ENCODE results near the gene ALK. TPM values are rescaled to one million over a fixed set of nuclear protein-coding genes. Genes with fewer than 3 reads are reported as not detected.

Gene ALK
- polyA plus RNA-seq, 1 of the 3 experiments (the other 2 are of a cell fraction) = 0.30 TPM

- Histone ChIP-seq H3K9me3 (no peaks in the 10 kb centered on the region), H3K4me2 (no peak overlapping the region), H2AFZ (ENCODE audit: low read depth) (no peak overlapping the region), H3K9me2 (no peaks in the 10 kb centered on the region), H3K36me3 (replicated peaks in 1 of 2; ENCODE audit: control insufficient read depth in 1 of 2, insufficient read depth in 2 of 2, low read length in 1 of 2) (no peaks in the 10 kb centered on the region), H4K20me1 (ENCODE audit: insufficient read depth) (no peaks in the 10 kb centered on the region), H3F3A (replicated peaks; ENCODE audit: insufficient read depth) (no peaks in the 10 kb centered on the region), H3K4me3 (ENCODE audit: low read depth in 2 of 2, low read length in 1 of 2) (no peak overlapping the region), H3K4me1 (ENCODE audit: control insufficient read depth in 1 of 2, insufficient read depth in 2 of 2, low read depth in 1 of 2, low read length in 1 of 2) (peaks cover 0 to 49% of the 10 kb centered on the region in 2 experiments; a peak in 1 of 4 replicates), H3K79me2 (ENCODE audit: insufficient read depth) (no peaks in the 10 kb centered on the region), H3K27me3 (ENCODE audit: insufficient read depth) (no peaks in the 10 kb centered on the region), H3K27ac (ENCODE audit: low read depth in 2 of 2, low read length in 1 of 2) (0 out of 4 replicates have a peak overlapping the region, but pooled peaks of 1 of the 2 experiments have one; percentile 26), H3K9ac (no peak overlapping the region)
- 50% methylated on average over 1 of the region's 1 CpG for WGBS (ENCODE audit: low lambda C conversion rate)
- TF ChIP-seq USF1 (IDR thresholded peaks at IDR 0.05; ENCODE audit: borderline replicate concordance, low read depth) (no peak), TEAD4 (IDR thresholded peaks at IDR 0.05; ENCODE audit: borderline replicate concordance, insufficient read depth) (no peak), SMC3 (IDR thresholded peaks at IDR 0.05; ENCODE audit: low read depth, low read length) (no peak), FOSL2 (IDR thresholded peaks at IDR 0.05; ENCODE audit: borderline replicate concordance, low read depth) (no peak), IRF3 (IDR thresholded peaks at IDR 0.05; ENCODE audit: low read depth, low read length) (no peak), ELF1 (IDR thresholded peaks at IDR 0.05) (no peak), MEF2A (IDR thresholded peaks at IDR 0.05; ENCODE audit: borderline replicate concordance, low read depth) (no peak), NFIC (IDR thresholded peaks at IDR 0.05; ENCODE audit: borderline replicate concordance) (no peak), EP300 (IDR thresholded peaks at IDR 0.05; ENCODE audit: borderline replicate concordance in 1 of 2, low read depth in 1 of 2, low read length in 1 of 2) (no peak), CHD2 (IDR thresholded peaks at IDR 0.05; ENCODE audit: low read length, partially characterized antibody) (no peak), FOXJ3 (CRISPR knock-in tag; IDR thresholded peaks at IDR 0.05) (no peak), EZH2phosphoT487 (IDR thresholded peaks at IDR 0.05; ENCODE audit: borderline replicate concordance, low read depth) (no peak), NRF1 (IDR thresholded peaks at IDR 0.05; ENCODE audit: low read depth, low read length) (no peak), GABPA (IDR thresholded peaks at IDR 0.05; ENCODE audit: low read depth) (no peak)
- TF ChIP-seq, protein P1, sequence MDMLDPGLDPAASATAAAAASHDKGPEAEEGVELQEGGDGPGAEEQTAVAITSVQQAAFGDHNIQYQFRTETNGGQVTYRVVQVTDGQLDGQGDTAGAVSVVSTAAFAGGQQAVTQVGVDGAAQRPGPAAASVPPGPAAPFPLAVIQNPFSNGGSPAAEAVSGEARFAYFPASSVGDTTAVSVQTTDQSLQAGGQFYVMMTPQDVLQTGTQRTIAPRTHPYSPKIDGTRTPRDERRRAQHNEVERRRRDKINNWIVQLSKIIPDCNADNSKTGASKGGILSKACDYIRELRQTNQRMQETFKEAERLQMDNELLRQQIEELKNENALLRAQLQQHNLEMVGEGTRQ (IDR thresholded peaks at IDR 0.05; ENCODE audit: borderline replicate concordance, low read depth, low read length) = no peak
- TF ChIP-seq, protein P2, sequence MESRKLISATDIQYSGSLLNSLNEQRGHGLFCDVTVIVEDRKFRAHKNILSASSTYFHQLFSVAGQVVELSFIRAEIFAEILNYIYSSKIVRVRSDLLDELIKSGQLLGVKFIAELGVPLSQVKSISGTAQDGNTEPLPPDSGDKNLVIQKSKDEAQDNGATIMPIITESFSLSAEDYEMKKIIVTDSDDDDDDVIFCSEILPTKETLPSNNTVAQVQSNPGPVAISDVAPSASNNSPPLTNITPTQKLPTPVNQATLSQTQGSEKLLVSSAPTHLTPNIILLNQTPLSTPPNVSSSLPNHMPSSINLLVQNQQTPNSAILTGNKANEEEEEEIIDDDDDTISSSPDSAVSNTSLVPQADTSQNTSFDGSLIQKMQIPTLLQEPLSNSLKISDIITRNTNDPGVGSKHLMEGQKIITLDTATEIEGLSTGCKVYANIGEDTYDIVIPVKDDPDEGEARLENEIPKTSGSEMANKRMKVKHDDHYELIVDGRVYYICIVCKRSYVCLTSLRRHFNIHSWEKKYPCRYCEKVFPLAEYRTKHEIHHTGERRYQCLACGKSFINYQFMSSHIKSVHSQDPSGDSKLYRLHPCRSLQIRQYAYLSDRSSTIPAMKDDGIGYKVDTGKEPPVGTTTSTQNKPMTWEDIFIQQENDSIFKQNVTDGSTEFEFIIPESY (IDR thresholded peaks at IDR 0.05; ENCODE audit: borderline replicate concordance, low read depth) = no peak
- no peak for DNase-seq
- CTCF ChIA-PET = interaction anchor here (0.8 to 1.7 kb wide), 5 partner anchors 12 to 115 kb away, joined by 3 to 4 read pairs (median 3); no protein-coding TSS in a partner anchor
- POLR2A ChIA-PET = interaction anchor here (0.5 kb wide), 1 partner anchor 63 kb away, joined by 3 read pairs; no protein-coding TSS in a partner anchor
Observed at GRCh38 chr2:29765721-29766120, 155.7 kb downstream of the ALK start.
